ENCODE measurements around the gene COL21A1. TPM values are rescaled to one million over a fixed set of nuclear protein-coding genes. Genes with fewer than 3 reads are reported as not detected.

COL21A1 gene
- total RNA-seq, 1 experiment from 2014 or later, result 3.3 TPM

GRCh38 chr6:56214041-56214702, 33.2 kb downstream of the COL21A1 start:
- Histone ChIP-seq H3K9me3 (ENCODE audit: control insufficient read depth, insufficient read depth, low read depth, low read length) (no peaks in the 10 kb centered on the region), H3K4me3 (ENCODE audit: low read depth in 2 of 2, low read length in 2 of 2) (no peak overlapping the region), H3K27me3 (ENCODE audit: control insufficient read depth, insufficient read depth, low read length) (no peaks in the 10 kb centered on the region), H3K27ac (ENCODE audit: low read length) (no peak overlapping the region), H3K4me1 (ENCODE audit: control insufficient read depth, insufficient read depth, low read length) (no peaks in the 10 kb centered on the region), H3K36me3 (ENCODE audit: control insufficient read depth, insufficient read depth, low read length) (no peaks in the 10 kb centered on the region)
- TF ChIP-seq POLR2AphosphoS5 (IDR thresholded peaks at IDR 0.05; ENCODE audit: low read depth, low read length) (no peak), SIN3A (IDR thresholded peaks at IDR 0.05; ENCODE audit: borderline replicate concordance, insufficient read depth, low read depth, low read length) (no peak), REST (IDR thresholded peaks at IDR 0.05; ENCODE audit: insufficient read depth in 1 of 2, low read depth in 2 of 2, low read length in 1 of 2) (no peak), CTCF (IDR thresholded peaks at IDR 0.05) (no peak), TCF7L2 (IDR thresholded peaks at IDR 0.05; ENCODE audit: low read depth, low read length) (no peak)
- ChIA-PET CTCF (no interaction called here), POLR2A (no interaction called here)
- in situ Hi-C loops (cut with HindIII; ENCODE audit: low pct_unique_long_range_greater_than_20kb, low sequenced_read_pairs) (no loop called here), intact Hi-C loops (cut with micrococcal nuclease; ENCODE audit: unreplicated experiment) (no loop called here)
- ATAC-seq (no peak), DNase-seq (ENCODE audit: low read depth, low spot score) (no peak)
- no TSS peak for BruUV-seq (replicated peaks)

GRCh38 chr6:56211724-56212123, 35.7 kb downstream of the COL21A1 start:
- H3K4me1 ChIP-seq (ENCODE audit: control insufficient read depth, insufficient read depth, low read length), result no peaks in the 10 kb centered on the region
- H3K27me3 ChIP-seq (ENCODE audit: control insufficient read depth, insufficient read depth, low read length), result no peaks in the 10 kb centered on the region
- no peak for TF ChIP-seq POLR2AphosphoS5 (IDR thresholded peaks at IDR 0.05; ENCODE audit: low read depth, low read length)
- TF ChIP-seq REST (IDR thresholded peaks at IDR 0.05; ENCODE audit: insufficient read depth in 1 of 2, low read depth in 2 of 2, low read length in 1 of 2), result no peak
- no peak for TF ChIP-seq TCF7L2 (IDR thresholded peaks at IDR 0.05; ENCODE audit: low read depth, low read length)
- TF ChIP-seq SIN3A (IDR thresholded peaks at IDR 0.05; ENCODE audit: borderline replicate concordance, insufficient read depth, low read depth, low read length), result no peak
- no peak for TF ChIP-seq CTCF (IDR thresholded peaks at IDR 0.05)
- ChIA-PET POLR2A (no interaction called here), CTCF (no interaction called here)
- H3K36me3 ChIP-seq (ENCODE audit: control insufficient read depth, insufficient read depth, low read length), result no peaks in the 10 kb centered on the region
- no peak overlapping the region for H3K27ac ChIP-seq (ENCODE audit: low read length)
- H3K4me3 ChIP-seq (ENCODE audit: low read depth in 2 of 2, low read length in 2 of 2), result no peak overlapping the region
- in situ Hi-C loops (cut with HindIII; ENCODE audit: low pct_unique_long_range_greater_than_20kb, low sequenced_read_pairs), result no loop called here
- H3K9me3 ChIP-seq (ENCODE audit: control insufficient read depth, insufficient read depth, low read depth, low read length), result no peaks in the 10 kb centered on the region
- no peak for DNase-seq (ENCODE audit: low read depth, low spot score)
- no TSS peak for BruUV-seq (replicated peaks)
- ATAC-seq, result no peak
- intact Hi-C loops (cut with micrococcal nuclease; ENCODE audit: unreplicated experiment), result no loop called here

All from Panc1 (cell line).